Muscle of leg (tissue), 9 donors: Measurements from ENCODE around the gene TMEM106C. TPM values are rescaled to one million over a fixed set of nuclear protein-coding genes. Genes with fewer than 3 reads are reported as not detected.

Source experiments
- polyA plus RNA-seq, 8 donors: library from polyadenylated mRNA; unstranded; fragments of 120-200 nt; gene quantifications; one replicate each; pipeline versions ENCODE4 v1.2.1 to v1.2.3, GENCODE V29; 2013; ENCODE audit warnings: inconsistent platforms in 1 of 8, low replicate concordance in 1 of 8; ENCODE audit not compliant: insufficient read length in 8 of 8, insufficient read depth in 1 of 8
- total RNA-seq: library from RNA; stranded (reverse); fragments of 120-200 nt; gene quantifications from one replicate; pipeline ENCODE4 v1.2.4, GENCODE V29; 2013

Gene TMEM106C
- total and polyA plus RNA-seq, 9 donors, result 45.3 to 74.1 (median 58.7) TPM

Other genes starting within 250 kb of the TMEM106C start
- 0.31 TPM for gene ENDOU, start 238.1 kb upstream of the TMEM106C start, total RNA-seq
- under 1 TPM; 0.16 to 0.41 (median 0.25) TPM for gene ENDOU, start 238.1 kb upstream of the TMEM106C start, polyA plus RNA-seq
- gene RAPGEF3, start 204.7 kb upstream of the TMEM106C start, total RNA-seq, result 11.5 TPM
- 10 to 100 TPM in 5 of 8 donors, 1 to 10 TPM in 3; 7.5 to 20.5 (median 11.6) TPM for gene RAPGEF3, start 204.7 kb upstream of the TMEM106C start, polyA plus RNA-seq
- gene SLC48A1, start 190.4 kb upstream of the TMEM106C start, total RNA-seq, result 11.3 TPM
- gene SLC48A1, start 190.4 kb upstream of the TMEM106C start, polyA plus RNA-seq, result 10 to 100 TPM in 5 of 8 donors, 1 to 10 TPM in 3; 8.8 to 13.0 (median 12.2) TPM
- gene HDAC7, start 143.7 kb upstream of the TMEM106C start, total RNA-seq, result 27.4 TPM
- gene HDAC7, start 143.7 kb upstream of the TMEM106C start, polyA plus RNA-seq, result 10 to 100 TPM; 51.8 to 72.8 (median 62.0) TPM
- gene VDR, start 58.6 kb upstream of the TMEM106C start, total RNA-seq, result 0.40 TPM
- 1 to 10 TPM in 1 of 8 donors, under 1 TPM in 7; 0.23 to 1.0 (median 0.45) TPM for gene VDR, start 58.6 kb upstream of the TMEM106C start, polyA plus RNA-seq
- gene COL2A1, start 40.9 kb downstream of the TMEM106C start, total RNA-seq, result 88.7 TPM
- gene COL2A1, start 40.9 kb downstream of the TMEM106C start, polyA plus RNA-seq, result 100 to 1,000 TPM in 1 of 8 donors, 10 to 100 TPM in 6, 1 to 10 TPM in 1; 7.6 to 185 (median 38.5) TPM
- 19.7 TPM for gene SENP1, start 142.5 kb downstream of the TMEM106C start, total RNA-seq
- 10 to 100 TPM; 11.4 to 17.0 (median 14.4) TPM for gene SENP1, start 142.5 kb downstream of the TMEM106C start, polyA plus RNA-seq
- 247 TPM for gene PFKM, start 155.8 kb downstream of the TMEM106C start, total RNA-seq
- gene PFKM, start 155.8 kb downstream of the TMEM106C start, polyA plus RNA-seq, result 100 to 1,000 TPM; 187 to 287 (median 234) TPM
- 36.2 TPM for gene ASB8, start 193.9 kb downstream of the TMEM106C start, total RNA-seq
- 10 to 100 TPM; 36.2 to 56.1 (median 41.9) TPM for gene ASB8, start 193.9 kb downstream of the TMEM106C start, polyA plus RNA-seq
- 1.2 TPM for gene CCDC184, start 220.0 kb downstream of the TMEM106C start, total RNA-seq
- gene CCDC184, start 220.0 kb downstream of the TMEM106C start, polyA plus RNA-seq, result 1 to 10 TPM in 5 of 8 donors, under 1 TPM in 3; 0.60 to 3.3 (median 1.3) TPM
- not detected for gene OR10AD1, start 239.7 kb downstream of the TMEM106C start, total RNA-seq
- gene OR10AD1, start 239.7 kb downstream of the TMEM106C start, polyA plus RNA-seq, result under 1 TPM in 3 of 8 donors, not detected in 5; 0.12 to 0.22 (median 0.15) TPM